Cardiac muscle cell (in vitro differentiated cells and primary cell): ENCODE measurements around the gene ALDH1A1. TPM values are rescaled to one million over a fixed set of nuclear protein-coding genes. Genes with fewer than 3 reads are reported as not detected.

ENCODE experiments used
- DNase-seq, 2 donors: peaks; one replicate each; pipeline versions ENCODE4 v3.0.0 to v3.0.0-alpha.2; 2010 to 2017; ENCODE audit warnings: low read depth in 1 of 2, low spot score in 1 of 2
- H3K27ac ChIP-seq: fragments of 200-600 bp; sonication (generic); 2 replicates; pipeline ENCODE4 v1.5.1; 2016
- H3K27me3 ChIP-seq: fragments of 200-600 bp; sonication (generic); 2 replicates; pipeline ENCODE4 v1.6.0; 2016; ENCODE audit warnings: control low read depth
- H3K36me3 ChIP-seq: fragments of 200-600 bp; sonication (generic); 2 replicates; pipeline ENCODE4 v1.5.1; 2016; ENCODE audit warnings: control low read depth
- H3K4me1 ChIP-seq: fragments of 200-600 bp; sonication (generic); 2 replicates; pipeline ENCODE4 v1.8.1; 2017; ENCODE audit warnings: low read depth, mild to moderate bottlenecking, mixed run types
- H3K4me3 ChIP-seq: fragments of 200-600 bp; sonication (generic); 2 replicates; pipeline ENCODE4 v1.5.1; 2016; ENCODE audit warnings: mild to moderate bottlenecking
- H3K9me3 ChIP-seq: fragments of 200-600 bp; sonication (generic); 2 replicates; pipeline ENCODE4 v1.5.1; 2017; ENCODE audit warnings: low read depth, mild to moderate bottlenecking, control low read depth
- CTCF ChIP-seq: IDR thresholded peaks from 2 replicates; pipeline ENCODE4 v1.5.1; 2012; ENCODE audit warnings: low read depth, mild to moderate bottlenecking, low read length
- polyA plus RNA-seq: library from polyadenylated mRNA; unstranded; fragments of >200 nt; fragmentation: Nextera tagmentation; extraction: Ambion mirVana; gene quantifications from 2 replicates; pipeline ENCODE4 v1.2.1, GENCODE V29; 2016
- total RNA-seq: library from RNA; depleted of rRNA; stranded (reverse); fragments of >200 nt; gene quantifications from 2 replicates; pipeline ENCODE4 v1.2.3, GENCODE V29; 2016

The ALDH1A1 gene
- total and polyA plus RNA-seq, 2 experiments from 2014 or later, result 0.48 to 1.6 TPM

- TF ChIP-seq CTCF, result no peak
- no peak for DNase-seq
- no peak overlapping the region for H3K4me3 ChIP-seq
- H3K4me1 ChIP-seq, result no peaks in the 10 kb centered on the region
- H3K9me3 ChIP-seq, result no peaks in the 10 kb centered on the region
- no peak overlapping the region for H3K27ac ChIP-seq
- no peaks in the 10 kb centered on the region for H3K27me3 ChIP-seq
- no peaks in the 10 kb centered on the region for H3K36me3 ChIP-seq
These were observed 29.4 kb upstream of the ALDH1A1 start for GRCh38 chr9:72982146-72982799.

GRCh38 chr9:72981433-72981832 is 28.6 kb upstream of the ALDH1A1 start:
- Histone ChIP-seq H3K4me3 (no peak overlapping the region), H3K4me1 (no peaks in the 10 kb centered on the region), H3K27me3 (no peaks in the 10 kb centered on the region), H3K27ac (no peak overlapping the region), H3K9me3 (no peaks in the 10 kb centered on the region), H3K36me3 (no peaks in the 10 kb centered on the region)
- TF ChIP-seq CTCF, result no peak
- no peak for DNase-seq

GRCh38 chr9:72980600-72981265 is 27.9 kb upstream of the ALDH1A1 start:
- TF ChIP-seq CTCF, result no peak
- H3K4me1 ChIP-seq, result no peaks in the 10 kb centered on the region
- H3K9me3 ChIP-seq, result no peaks in the 10 kb centered on the region
- DNase-seq, result no peak
- no peaks in the 10 kb centered on the region for H3K27me3 ChIP-seq
- no peak overlapping the region for H3K4me3 ChIP-seq
- no peak overlapping the region for H3K27ac ChIP-seq
- no peaks in the 10 kb centered on the region for H3K36me3 ChIP-seq

GRCh38 chr9:72980183-72980582 is 27.3 kb upstream of the ALDH1A1 start:
- H3K4me1 ChIP-seq, result no peaks in the 10 kb centered on the region
- no peak for TF ChIP-seq CTCF
- no peaks in the 10 kb centered on the region for H3K9me3 ChIP-seq
- no peak for DNase-seq
- H3K27me3 ChIP-seq, result no peaks in the 10 kb centered on the region
- no peaks in the 10 kb centered on the region for H3K36me3 ChIP-seq
- no peak overlapping the region for H3K27ac ChIP-seq
- H3K4me3 ChIP-seq, result no peak overlapping the region

- TF ChIP-seq CTCF, result no peak
- Histone ChIP-seq H3K4me3 (no peak overlapping the region), H3K27ac (no peak overlapping the region), H3K9me3 (no peaks in the 10 kb centered on the region), H3K36me3 (no peaks in the 10 kb centered on the region), H3K27me3 (no peaks in the 10 kb centered on the region), H3K4me1 (no peaks in the 10 kb centered on the region)
- no peak for DNase-seq
These were observed 26.7 kb upstream of the ALDH1A1 start for GRCh38 chr9:72979405-72980100.
